ENCODE results near the gene STRN3.

DNA sequence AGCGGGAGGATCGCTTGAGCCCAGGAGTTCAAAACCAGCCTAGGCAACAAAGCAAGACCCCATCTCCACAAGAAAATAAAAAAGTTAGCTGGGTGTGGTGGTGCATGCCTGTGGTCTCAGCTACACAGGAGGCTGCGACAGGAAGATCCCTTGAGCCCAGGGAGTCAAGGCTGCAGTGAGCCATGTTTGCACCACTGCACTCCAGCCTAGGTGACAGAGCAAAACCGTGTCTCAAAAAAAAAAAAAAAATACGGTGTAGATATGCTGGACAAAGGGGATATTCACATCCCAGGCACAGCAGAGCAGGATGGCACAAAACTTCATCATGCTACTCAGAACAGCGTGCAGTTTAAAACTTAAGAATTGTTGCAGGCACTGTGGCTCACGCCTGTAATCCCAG lies 24.8 kb upstream of the STRN3 start:
- TF ChIP-seq EZH2 (IDR thresholded peaks at IDR 0.05; ENCODE audit: insufficient read depth, poor library complexity, severe bottlenecking) = no peak
- no peak for TF ChIP-seq EZH2phosphoT487 (IDR thresholded peaks at IDR 0.05; ENCODE audit: insufficient read depth, low read depth)

Measured in GM23248 (cell line).